HG03064 (cell line): Measurements from ENCODE around the gene HPSE2.
"Not testable (repeated sequence)": the region's sequence is repeated elsewhere in the genome, so short reads cannot be mapped to it uniquely, and the experiment has no call there.

Experiments used
- ATAC-seq: cut with Tn5 transposase; IDR thresholded peaks from one replicate; pipeline ENCODE4 v1.9.1; 2021; ENCODE audit warnings: low read depth; ENCODE audit not compliant: unreplicated experiment

The HPSE2 gene

GRCh38 chr10:98582363-98582762 lies 653.3 kb downstream of the HPSE2 start:
- no peak for ATAC-seq

DNA sequence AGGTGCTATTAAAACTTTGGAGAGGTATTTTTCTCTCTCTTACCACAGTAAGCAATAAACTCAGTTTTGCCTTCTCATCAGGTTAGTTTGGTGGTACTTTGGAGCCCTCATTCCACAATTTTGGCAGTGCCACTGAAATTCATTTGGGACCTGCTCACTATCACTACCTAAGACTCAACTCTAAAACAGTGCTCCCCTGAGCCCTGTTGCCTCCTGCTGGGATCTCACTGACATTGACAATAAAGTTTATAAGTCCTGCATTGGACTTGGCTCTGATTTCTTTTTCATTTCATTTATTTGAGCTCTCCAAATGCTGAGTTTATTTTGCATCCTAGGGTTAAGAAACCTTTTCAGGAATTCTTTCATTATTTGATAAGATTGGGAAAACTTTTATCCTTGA lies 658.1 kb downstream of the HPSE2 start:
- no peak for ATAC-seq

- ATAC-seq = no peak
Observed at GRCh38 chr10:98577168-98577567, 658.5 kb downstream of the HPSE2 start.

GRCh38 chr10:98576096-98576495 lies 659.6 kb downstream of the HPSE2 start:
- no peak for ATAC-seq

DNA sequence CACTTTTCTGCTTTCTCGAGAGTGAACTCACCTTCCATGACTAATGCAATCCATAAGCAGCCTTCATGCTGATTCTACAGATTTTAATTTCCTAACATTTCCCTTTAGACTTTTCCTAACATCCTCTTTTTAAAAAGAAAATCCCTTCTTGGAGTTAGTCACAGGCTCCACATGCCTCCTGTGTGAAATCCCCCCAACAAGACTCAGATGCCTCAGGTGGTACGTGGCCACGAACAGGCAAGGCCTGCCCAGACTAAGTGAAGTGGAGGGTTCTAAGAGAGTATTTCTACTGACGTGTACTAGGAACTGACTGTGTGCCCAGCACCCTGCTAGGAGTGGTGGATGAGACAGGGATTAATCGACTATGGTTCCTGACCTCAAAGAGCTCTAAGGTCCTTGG lies 663.1 kb downstream of the HPSE2 start:
- no peak for ATAC-seq

GRCh38 chr10:98570834-98571233 lies 664.8 kb downstream of the HPSE2 start:
- no peak for ATAC-seq

GRCh38 chr10:98569853-98570252 lies 665.8 kb downstream of the HPSE2 start:
- no peak for ATAC-seq

DNA sequence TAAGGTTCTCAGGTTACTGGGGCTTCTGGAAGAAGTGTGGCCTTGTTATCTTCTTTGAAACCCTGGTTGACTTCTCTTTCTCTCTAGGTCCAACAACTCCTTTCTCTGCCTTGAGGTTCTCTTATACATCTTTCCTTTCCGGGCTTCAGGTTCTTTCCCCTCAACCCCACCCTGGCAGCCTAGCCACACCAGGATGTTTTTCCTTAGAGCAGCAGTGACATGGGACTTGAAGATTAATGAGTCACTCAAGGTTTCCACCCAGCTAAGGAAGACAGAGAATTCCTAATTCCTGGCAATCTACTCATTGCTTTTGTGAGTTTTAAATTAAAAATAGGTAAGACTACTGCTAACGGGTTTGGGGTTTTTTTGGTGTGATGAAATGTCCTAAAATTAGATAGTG lies 667.1 kb downstream of the HPSE2 start:
- ATAC-seq = no peak

DNA sequence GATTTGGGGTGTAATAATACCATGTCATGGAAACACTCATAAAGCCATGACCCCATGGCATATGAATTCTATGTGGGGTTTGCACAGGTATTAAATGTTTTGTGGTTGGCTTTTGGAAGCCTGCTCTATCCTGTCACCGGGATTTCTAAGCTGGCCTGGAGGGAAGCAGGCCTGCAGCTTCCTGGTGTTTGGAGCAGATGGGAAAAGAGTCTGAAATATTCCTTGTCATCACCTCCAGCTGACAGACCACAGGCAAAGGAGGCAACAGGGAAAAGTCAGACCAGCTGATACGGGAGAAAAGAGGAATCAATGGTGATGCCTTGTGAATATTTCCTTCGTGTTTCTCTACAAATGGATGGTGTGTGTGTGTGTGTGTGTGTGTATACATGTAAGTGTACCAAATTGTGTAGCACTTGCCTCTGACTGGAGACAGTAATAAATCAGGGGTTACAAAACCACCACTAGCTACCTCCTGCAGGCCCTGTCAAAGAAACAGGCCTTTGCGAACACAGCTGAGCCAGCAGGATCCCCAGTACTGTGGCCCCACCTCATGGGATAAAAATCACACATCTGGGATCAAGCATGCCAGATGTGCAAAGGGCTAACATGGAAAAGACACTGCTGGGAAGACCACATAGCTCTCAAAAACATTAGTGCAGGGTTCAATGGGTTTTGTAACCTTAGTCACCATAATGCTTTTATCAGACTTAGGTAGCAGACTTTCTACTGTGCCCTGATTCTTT lies 668.1 kb downstream of the HPSE2 start:
- no peak for ATAC-seq

DNA sequence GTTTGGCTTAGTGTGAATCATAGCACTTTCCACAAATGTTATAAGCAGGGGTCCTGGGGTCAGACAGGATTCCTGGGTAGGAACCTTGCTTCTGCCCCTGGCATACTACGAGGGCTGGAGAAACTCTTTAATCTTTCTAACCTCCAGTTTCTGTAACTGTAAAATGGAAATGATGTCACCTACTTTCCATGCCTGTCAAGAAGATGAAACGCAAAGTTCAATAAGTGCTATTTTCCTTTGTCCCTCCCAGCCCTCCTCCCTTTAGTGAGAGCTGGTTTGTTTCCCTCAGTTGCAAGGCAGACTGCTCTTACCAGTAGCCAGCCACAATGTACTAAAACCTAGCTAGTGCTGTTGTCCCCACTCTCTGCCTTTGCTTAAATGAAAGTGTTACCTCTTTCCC lies 671.8 kb downstream of the HPSE2 start:
- no peak for ATAC-seq

DNA sequence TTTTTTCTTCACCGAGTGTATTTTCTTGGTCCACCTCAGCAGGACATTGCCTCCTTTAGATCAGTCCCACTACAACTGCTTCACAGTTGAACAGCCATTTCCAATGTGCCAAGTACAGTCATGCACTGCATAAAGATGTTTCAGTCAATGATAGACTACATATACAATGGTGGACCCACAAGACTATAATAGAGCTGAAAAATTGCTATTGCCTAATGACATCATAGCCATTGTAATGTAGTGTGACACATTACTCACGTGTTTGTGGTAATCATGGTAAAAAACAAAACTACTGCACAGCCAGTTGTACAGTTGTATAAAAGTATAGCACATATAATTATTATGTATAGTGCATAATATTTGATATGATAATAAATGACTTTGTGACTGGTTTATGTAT lies 675.1 kb downstream of the HPSE2 start:
- no peak for ATAC-seq

GRCh38 chr10:98556061-98556460 lies 679.6 kb downstream of the HPSE2 start:
- no peak for ATAC-seq

DNA sequence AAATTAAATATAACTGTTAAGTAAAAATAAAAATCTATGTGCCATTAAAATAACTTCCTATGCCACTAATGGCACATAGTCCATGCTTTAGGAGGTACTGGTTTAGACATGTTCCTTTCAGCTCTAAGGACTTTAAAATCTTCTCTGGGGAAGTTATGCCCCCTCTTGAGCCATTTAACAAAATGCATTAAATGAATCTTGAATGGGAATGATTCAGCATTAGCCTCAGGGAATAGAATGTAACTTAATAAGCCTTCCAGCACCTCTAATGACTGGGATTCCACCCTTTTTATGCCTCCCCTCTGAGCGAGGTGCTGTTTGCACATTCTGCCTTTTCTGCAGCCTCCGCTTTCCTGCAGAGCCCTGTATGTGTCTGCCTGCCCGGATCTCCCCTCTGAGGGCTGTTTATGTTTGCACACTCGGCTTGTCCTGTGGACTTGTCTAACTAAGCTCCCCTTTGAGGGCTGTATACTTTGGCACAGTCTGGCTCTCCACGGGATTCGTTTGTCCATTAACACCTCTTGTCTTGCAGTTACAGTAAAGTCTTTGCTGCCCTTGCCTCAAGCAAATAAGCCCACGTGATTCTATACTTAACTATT lies 680.5 kb downstream of the HPSE2 start:
- no peak for ATAC-seq

GRCh38 chr10:98541561-98541960 lies 694.1 kb downstream of the HPSE2 start:
- not testable (repeated sequence) for ATAC-seq

DNA sequence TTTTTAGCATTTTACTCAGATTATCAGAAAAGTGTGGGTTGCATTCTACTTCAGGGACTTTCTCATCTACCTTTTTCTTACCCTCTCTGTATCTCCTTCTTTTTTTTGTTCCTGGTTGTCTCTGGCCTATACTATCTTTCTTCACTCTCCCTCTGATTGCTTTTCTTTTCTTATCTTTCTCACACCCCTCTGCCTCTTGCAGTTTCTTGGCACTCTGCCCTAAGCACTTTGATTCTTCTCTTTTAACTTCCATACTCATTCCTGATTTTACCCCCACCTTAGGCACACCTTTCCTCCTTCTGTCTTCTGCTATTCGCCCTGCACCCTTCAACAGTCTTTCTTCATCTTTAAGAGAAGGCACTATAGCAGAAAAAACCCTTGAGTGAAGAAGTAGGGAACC lies 696.1 kb downstream of the HPSE2 start:
- ATAC-seq = no peak

- no peak for ATAC-seq
Observed at GRCh38 chr10:98538472-98538871, 697.2 kb downstream of the HPSE2 start.

DNA sequence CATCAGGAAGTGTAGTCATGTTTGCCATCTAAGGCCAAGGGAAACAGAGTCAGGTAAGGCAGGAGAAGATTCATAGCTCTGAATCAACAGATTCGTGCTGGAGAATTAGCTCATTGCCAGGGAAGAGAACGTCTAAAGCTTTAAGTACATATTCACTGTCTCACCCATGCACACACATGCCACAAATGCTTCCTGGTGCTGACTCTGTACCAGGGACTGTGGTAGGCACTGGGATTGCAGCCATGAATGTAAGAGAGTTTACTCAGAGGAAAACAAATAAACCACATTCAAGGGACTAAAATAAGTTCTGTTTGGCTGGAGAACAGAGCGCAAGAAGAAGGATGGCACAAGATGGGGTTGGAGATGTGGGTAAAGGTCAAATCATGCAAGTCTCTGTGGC lies 699.1 kb downstream of the HPSE2 start:
- no peak for ATAC-seq

GRCh38 chr10:98533746-98534445 lies 701.8 kb downstream of the HPSE2 start:
- no peak for ATAC-seq

GRCh38 chr10:98533241-98533640 lies 702.4 kb downstream of the HPSE2 start:
- no peak for ATAC-seq

DNA sequence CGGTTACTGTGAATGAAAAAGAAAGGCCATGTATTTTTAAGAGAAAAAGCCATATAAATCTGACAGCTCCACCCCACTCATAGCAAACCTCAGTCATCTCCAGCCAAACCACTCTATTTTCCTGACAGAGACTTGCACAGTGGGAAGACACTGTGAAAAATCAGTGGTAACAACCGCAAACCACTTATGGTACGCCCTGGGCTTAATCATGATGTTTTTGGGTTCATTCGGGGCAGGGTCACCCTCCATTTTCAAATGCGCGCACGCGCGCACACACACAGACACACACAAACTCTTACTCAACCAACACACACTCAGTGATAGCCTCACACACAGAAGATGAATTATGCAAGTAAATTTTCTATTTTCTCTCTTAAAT lies 706.9 kb downstream of the HPSE2 start:
- no peak for ATAC-seq

DNA sequence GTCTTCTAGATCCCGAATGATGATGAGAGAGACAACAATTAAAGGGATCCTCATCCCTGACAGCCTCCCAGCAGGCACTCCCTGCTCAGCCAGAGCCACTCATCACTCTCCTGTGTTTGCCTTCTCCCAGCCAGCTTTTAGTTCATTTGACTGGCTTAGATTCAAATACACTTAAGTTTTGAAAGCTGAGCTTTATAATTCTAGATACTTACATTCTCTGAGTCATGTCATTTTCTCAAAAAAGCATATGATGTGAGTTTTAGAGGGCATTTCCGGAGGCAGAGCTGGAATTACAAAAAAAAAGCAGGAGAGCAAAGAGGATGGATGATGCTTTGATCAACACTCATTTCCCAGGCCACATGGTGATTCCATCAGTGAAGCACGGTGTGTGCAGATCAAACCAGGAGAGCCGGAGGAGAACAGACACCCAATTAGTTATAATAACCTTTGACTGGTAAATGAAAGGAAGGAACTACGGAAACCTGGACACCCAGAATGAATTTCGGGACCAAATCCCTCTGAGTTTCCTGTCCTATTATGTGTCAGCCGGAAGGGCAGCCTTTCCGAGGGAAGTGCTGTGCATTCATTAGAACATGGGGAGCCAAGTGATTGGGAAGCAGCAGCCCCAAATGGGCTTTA lies 707.4 kb downstream of the HPSE2 start:
- no peak for ATAC-seq
